Gastrocnemius medialis (tissue), 4 donors: Measurements from ENCODE around the gene PLCG2.

ENCODE experiments used
- CTCF ChIP-seq, 5 experiments: fragments of 450-650 bp in 3 of 5; fragments of 200-600 bp in 2 of 5; sonication (generic) in 2 of 5; IDR thresholded peaks in 4 of 5; conservative IDR thresholded peaks in 1 of 5; 1 replicate in 4 of 5; 2 replicates in 1 of 5; pipeline ENCODE4 v1.5.1; 2016 to 2019; ENCODE audit warnings: antibody characterized with exemption in 5 of 5, mild to moderate bottlenecking in 3 of 5, moderate library complexity in 3 of 5
- POLR2A ChIP-seq, 2 donors: fragments of 450-650 bp; IDR thresholded peaks; one replicate each; pipeline ENCODE4 v1.6.1; 2017; ENCODE audit warnings: antibody characterized with exemption in 2 of 2, mild to moderate bottlenecking in 2 of 2, moderate library complexity in 2 of 2

- TF ChIP-seq CTCF (IDR thresholded peaks at IDR 0.05 in 4 of 5, conservative IDR thresholded peaks at IDR 0.05 in 1 of 5) (no peak), POLR2A (IDR thresholded peaks at IDR 0.05) (no peak)
Measured at GRCh38 chr16:81910366-81910885, 131.3 kb downstream of the PLCG2 start.
